SJCRH30 (cell line): ENCODE results near the gene IL5. TPM values are rescaled to one million over a fixed set of nuclear protein-coding genes. Genes with fewer than 3 reads are reported as not detected.
"Not testable (repeated sequence)": the region's sequence is repeated elsewhere in the genome, so short reads cannot be mapped to it uniquely, and the experiment has no call there.

Experiments used
- DNase-seq, 2 experiments: peaks; one replicate each; pipeline ENCODE4 v3.0.0-alpha.2; 2015 to 2020
- H3K27ac ChIP-seq: fragments of 250-450 bp; sonication (Bioruptor Pico); 2 replicates; pipeline ENCODE4 v1.5.1; 2020; ENCODE audit warnings: mild to moderate bottlenecking, moderate library complexity
- H3K27me3 ChIP-seq: fragments of 250-450 bp; sonication (Bioruptor Pico); 2 replicates; pipeline ENCODE4 v1.5.1; 2020; ENCODE audit warnings: mild to moderate bottlenecking, moderate library complexity
- H3K36me3 ChIP-seq: fragments of 250-450 bp; sonication (Bioruptor Pico); 2 replicates; pipeline ENCODE4 v1.5.1; 2020; ENCODE audit warnings: mild to moderate bottlenecking, moderate library complexity
- H3K4me1 ChIP-seq: fragments of 250-450 bp; sonication (Bioruptor Pico); 2 replicates; pipeline ENCODE4 v1.5.1; 2020; ENCODE audit warnings: mild to moderate bottlenecking, moderate library complexity
- H3K4me3 ChIP-seq: fragments of 250-450 bp; sonication (Bioruptor Pico); 2 replicates; pipeline ENCODE4 v1.5.1; 2020; ENCODE audit warnings: mild to moderate bottlenecking, moderate library complexity
- H3K9me3 ChIP-seq: fragments of 250-450 bp; sonication (Bioruptor Pico); replicated peaks from 2 replicates; pipeline ENCODE4 v1.5.1; 2020; ENCODE audit warnings: mild to moderate bottlenecking, moderate library complexity
- total RNA-seq: library from RNA; depleted of rRNA; stranded (reverse); fragments of >200 nt; shearing (Covaris generic); gene quantifications from 2 replicates; pipeline ENCODE4 v1.2.3, GENCODE V29; 2014

IL5 gene
- total RNA-seq, 1 experiment from 2014 or later, result not detected

- no peaks in the 10 kb centered on the region for H3K27me3 ChIP-seq
- H3K27ac ChIP-seq, result peak overlapping the region; percentile 31; the same call in 1 of the 2 replicates
- no peaks in the 10 kb centered on the region for H3K4me1 ChIP-seq
- H3K9me3 ChIP-seq, result no peaks in the 10 kb centered on the region; the same call in 1 of the 2 replicates
- no peaks in the 10 kb centered on the region; the same call in 1 of the 2 replicates for H3K36me3 ChIP-seq
- H3K4me3 ChIP-seq, result peak overlapping the region; percentile 62
- DNase-seq, result peak in 1 of 2 experiments; percentile 1
Observed at GRCh38 chr5:132556153-132556762, 12.9 kb upstream of the IL5 start.

GRCh38 chr5:132549576-132549975, 6.3 kb upstream of the IL5 start:
- Histone ChIP-seq H3K4me3 (no peak overlapping the region), H3K36me3 (no peaks in the 10 kb centered on the region), H3K27me3 (no peaks in the 10 kb centered on the region), H3K4me1 (no peaks in the 10 kb centered on the region), H3K9me3 (no peaks in the 10 kb centered on the region; the same call in 1 of the 2 replicates), H3K27ac (no peak overlapping the region)
- DNase-seq, result no peak

- not testable (repeated sequence) for H3K4me3 ChIP-seq, H3K36me3 ChIP-seq, H3K4me1 ChIP-seq, DNase-seq, H3K9me3 ChIP-seq, H3K27me3 ChIP-seq, H3K27ac ChIP-seq
Observed at GRCh38 chr5:132548834-132549233, 5.5 kb upstream of the IL5 start.

- Histone ChIP-seq H3K4me3 (no peak overlapping the region), H3K27ac (no peak overlapping the region), H3K9me3 (no peaks in the 10 kb centered on the region), H3K36me3 (no peaks in the 10 kb centered on the region), H3K27me3 (no peaks in the 10 kb centered on the region), H3K4me1 (no peaks in the 10 kb centered on the region)
- no peak for DNase-seq
Observed at GRCh38 chr5:132547269-132547668, 3.9 kb upstream of the IL5 start.

GRCh38 chr5:132546108-132546507, 2.8 kb upstream of the IL5 start:
- Histone ChIP-seq H3K36me3 (no peaks in the 10 kb centered on the region), H3K9me3 (no peaks in the 10 kb centered on the region), H3K27me3 (0 out of 2 replicates have a peak, but pooled peaks cover 6% of the 10 kb centered on the region), H3K27ac (no peak overlapping the region), H3K4me3 (no peak overlapping the region), H3K4me1 (no peaks in the 10 kb centered on the region)
- DNase-seq, result no peak

GRCh38 chr5:132540764-132541163, 2.6 kb downstream of the IL5 start:
- no peak overlapping the region for H3K4me3 ChIP-seq
- no peak overlapping the region for H3K27ac ChIP-seq
- no peaks in the 10 kb centered on the region for H3K4me1 ChIP-seq
- DNase-seq, result no peak
- H3K9me3 ChIP-seq, result no peaks in the 10 kb centered on the region; the same call in 1 of the 2 replicates
- no peaks in the 10 kb centered on the region for H3K36me3 ChIP-seq
- 0 out of 2 replicates have a peak, but pooled peaks cover 6% of the 10 kb centered on the region for H3K27me3 ChIP-seq

GRCh38 chr5:132540149-132540548, 3.2 kb downstream of the IL5 start:
- Histone ChIP-seq H3K4me1 (no peaks in the 10 kb centered on the region), H3K27me3 (0 out of 2 replicates have a peak, but pooled peaks cover 6% of the 10 kb centered on the region), H3K27ac (no peak overlapping the region), H3K9me3 (no peaks in the 10 kb centered on the region; the same call in 1 of the 2 replicates), H3K36me3 (no peaks in the 10 kb centered on the region), H3K4me3 (no peak overlapping the region)
- DNase-seq, result no peak

GRCh38 chr5:132539716-132540115, 3.6 kb downstream of the IL5 start:
- H3K4me3 ChIP-seq, result no peak overlapping the region
- no peak for DNase-seq
- H3K4me1 ChIP-seq, result no peaks in the 10 kb centered on the region
- 0 out of 2 replicates have a peak, but pooled peaks cover 6% of the 10 kb centered on the region for H3K27me3 ChIP-seq
- H3K9me3 ChIP-seq, result no peaks in the 10 kb centered on the region; the same call in 1 of the 2 replicates
- no peak overlapping the region for H3K27ac ChIP-seq
- H3K36me3 ChIP-seq, result no peaks in the 10 kb centered on the region

- no peaks in the 10 kb centered on the region for H3K27me3 ChIP-seq
- H3K4me3 ChIP-seq, result no peak overlapping the region
- H3K36me3 ChIP-seq, result no peaks in the 10 kb centered on the region
- H3K4me1 ChIP-seq, result no peaks in the 10 kb centered on the region
- no peaks in the 10 kb centered on the region for H3K9me3 ChIP-seq
- H3K27ac ChIP-seq, result no peak overlapping the region
- no peak for DNase-seq
Observed at GRCh38 chr5:132530946-132531345, 12.4 kb downstream of the IL5 start.

GRCh38 chr5:132528866-132529634, 14.3 kb downstream of the IL5 start:
- no peaks in the 10 kb centered on the region for H3K27me3 ChIP-seq
- H3K36me3 ChIP-seq, result no peaks in the 10 kb centered on the region
- H3K4me1 ChIP-seq, result no peaks in the 10 kb centered on the region
- no peak overlapping the region for H3K4me3 ChIP-seq
- no peak for DNase-seq
- no peaks in the 10 kb centered on the region for H3K9me3 ChIP-seq
- no peak overlapping the region for H3K27ac ChIP-seq

- Histone ChIP-seq H3K9me3 (no peaks in the 10 kb centered on the region), H3K27me3 (no peaks in the 10 kb centered on the region), H3K4me1 (no peaks in the 10 kb centered on the region), H3K36me3 (no peaks in the 10 kb centered on the region), H3K4me3 (no peak overlapping the region), H3K27ac (no peak overlapping the region)
- no peak for DNase-seq
Observed at GRCh38 chr5:132528021-132528420, 15.3 kb downstream of the IL5 start.

- H3K27ac ChIP-seq, result no peak overlapping the region
- no peaks in the 10 kb centered on the region for H3K27me3 ChIP-seq
- H3K36me3 ChIP-seq, result no peaks in the 10 kb centered on the region
- no peak overlapping the region for H3K4me3 ChIP-seq
- H3K9me3 ChIP-seq, result no peaks in the 10 kb centered on the region
- H3K4me1 ChIP-seq, result no peaks in the 10 kb centered on the region
- DNase-seq, result no peak
Observed at GRCh38 chr5:132526974-132527564, 16.3 kb downstream of the IL5 start.

- Histone ChIP-seq H3K4me3 (no peak overlapping the region), H3K9me3 (no peaks in the 10 kb centered on the region), H3K27me3 (no peaks in the 10 kb centered on the region), H3K27ac (no peak overlapping the region), H3K4me1 (no peaks in the 10 kb centered on the region), H3K36me3 (no peaks in the 10 kb centered on the region)
- DNase-seq, result peak; percentile 27 to 82
Observed at GRCh38 chr5:132526290-132526973, 16.9 kb downstream of the IL5 start.

- peaks cover 2% of the 10 kb centered on the region; the same call in 1 of the 2 replicates for H3K4me1 ChIP-seq
- DNase-seq, result no peak
Observed at GRCh38 chr5:132525299-132525724, 18.0 kb downstream of the IL5 start.

GRCh38 chr5:132524877-132525276, 18.4 kb downstream of the IL5 start:
- not testable (repeated sequence) for H3K27ac ChIP-seq, H3K9me3 ChIP-seq, H3K27me3 ChIP-seq, H3K4me3 ChIP-seq, DNase-seq, H3K4me1 ChIP-seq, H3K36me3 ChIP-seq

More at GRCh38 chr5:132525299-132525724, 18.0 kb downstream of the IL5 start:
- Histone ChIP-seq H3K27ac (no peak overlapping the region), H3K36me3 (no peaks in the 10 kb centered on the region), H3K4me3 (no peak overlapping the region), H3K27me3 (no peaks in the 10 kb centered on the region), H3K9me3 (no peaks in the 10 kb centered on the region)
